OCI-LY7 (cell line): ENCODE measurements around the gene COQ10A. TPM values are rescaled to one million over a fixed set of nuclear protein-coding genes. Genes with fewer than 3 reads are reported as not detected.

ENCODE experiments used
- BruUV-seq: library from RNA; stranded (reverse); fragments of 400-500 nt; replicated peaks from 2 replicates; lab custom pipeline; 2021; lab: Mats Ljungman, UMichigan
- CTCF ChIA-PET: fragments of 300-600 bp; sonication (Branson Sonifier 250); formaldehyde crosslinking; loops from one replicate; lab custom pipeline; 2022; ENCODE audit warnings: antibody characterized with exemption; ENCODE audit not compliant: unreplicated experiment; lab: Charles Lee
- POLR2A ChIA-PET: fragments of 300-600 bp; sonication (Branson Sonifier 250); formaldehyde crosslinking; loops from one replicate; lab custom pipeline; 2022; ENCODE audit warnings: antibody characterized with exemption; lab: Charles Lee
- DNase-seq: peaks from one replicate; pipeline ENCODE4 v3.0.0-alpha.2; 2015; ENCODE audit warnings: low spot score
- H2AFZ ChIP-seq: fragments of 200-600 bp; sonication (generic), shearing (Covaris generic); 2 replicates; pipeline ENCODE4 v1.6.1; 2014; ENCODE audit warnings: mild to moderate bottlenecking, antibody characterized with exemption, low read length, moderate library complexity
- H3K27ac ChIP-seq: fragments of 200-600 bp; sonication (generic); 2 replicates; pipeline ENCODE4 v1.5.1; 2014; ENCODE audit warnings: mixed run types, low read depth, mild to moderate bottlenecking, moderate library complexity, low read length, inconsistent platforms; ENCODE audit not compliant: poor library complexity, severe bottlenecking
- H3K36me3 ChIP-seq: fragments of 200-600 bp; sonication (generic); 2 replicates; pipeline ENCODE4 v1.6.1; 2014; ENCODE audit warnings: mild to moderate bottlenecking, antibody characterized with exemption, low read length, moderate library complexity, mixed read lengths; ENCODE audit not compliant: insufficient read depth
- H3K4me1 ChIP-seq: fragments of 200-600 bp; sonication (generic); 2 replicates; pipeline ENCODE4 v1.5.1; 2014; ENCODE audit warnings: mild to moderate bottlenecking, low read length; ENCODE audit not compliant: insufficient read depth, poor library complexity, severe bottlenecking
- H3K4me2 ChIP-seq: fragments of 200-600 bp; sonication (generic); 2 replicates; pipeline ENCODE4 v1.6.1; 2014; ENCODE audit warnings: mild to moderate bottlenecking, low read length
- H3K4me3 ChIP-seq: fragments of 200-600 bp; sonication (generic); 2 replicates; pipeline ENCODE4 v1.5.1; 2014; ENCODE audit warnings: mild to moderate bottlenecking, low read depth, low read length; ENCODE audit not compliant: poor library complexity, severe bottlenecking
- H3K79me2 ChIP-seq: fragments of 200-600 bp; sonication (generic); 2 replicates; pipeline ENCODE4 v1.6.1; 2016; ENCODE audit warnings: low read depth, mild to moderate bottlenecking, low read length, moderate library complexity, mixed read lengths; ENCODE audit not compliant: insufficient read depth
- H3K9me2 ChIP-seq: fragments of 200-600 bp; sonication (generic); 2 replicates; pipeline ENCODE4 v1.6.1; 2016; ENCODE audit warnings: mild to moderate bottlenecking, low read length, mixed read lengths; ENCODE audit not compliant: insufficient read depth
- H3K9me3 ChIP-seq: fragments of 200-600 bp; sonication (generic); 2 replicates; pipeline ENCODE4 v1.6.1; 2014; ENCODE audit warnings: mild to moderate bottlenecking, mixed run types, low read length, mixed read lengths
- H4K20me1 ChIP-seq: fragments of 200-600 bp; sonication (generic); 2 replicates; pipeline ENCODE4 v1.6.1; 2014; ENCODE audit warnings: mild to moderate bottlenecking, antibody characterized with exemption, low read length, moderate library complexity, mixed read lengths; ENCODE audit not compliant: insufficient read depth
- CTCF ChIP-seq: fragments of 200-600 bp; sonication (generic); conservative IDR thresholded peaks from 2 replicates; pipeline ENCODE4 v1.5.1; 2014; ENCODE audit warnings: mild to moderate bottlenecking, antibody characterized with exemption, low read length, moderate library complexity, mixed read lengths
- EZH2phosphoT487 ChIP-seq: fragments of 200-600 bp; sonication (generic); IDR thresholded peaks from 2 replicates; pipeline ENCODE4 v1.6.1; 2018; ENCODE audit warnings: low read depth, borderline replicate concordance, mild to moderate bottlenecking, mixed run types, antibody characterized with exemption, low read length, moderate library complexity, mixed read lengths
- intact Hi-C: fragments of 100-400 bp; cut with micrococcal nuclease; formaldehyde crosslinking; loops from one replicate; pipeline ENCODE4 v1.10.0; 2022; ENCODE audit not compliant: unreplicated experiment
- total RNA-seq, 2 experiments: library from RNA; depleted of rRNA in 1 of 2; stranded (reverse); fragments of >200 nt in 1 of 2; shearing (Covaris generic) in 1 of 2; gene quantifications; 2 replicates each; pipeline ENCODE4 v1.2.3, GENCODE V29; 2014 to 2022

The COQ10A gene
- total RNA-seq, 2 experiments from 2014 or later = 20.6 to 22.1 TPM

DNA sequence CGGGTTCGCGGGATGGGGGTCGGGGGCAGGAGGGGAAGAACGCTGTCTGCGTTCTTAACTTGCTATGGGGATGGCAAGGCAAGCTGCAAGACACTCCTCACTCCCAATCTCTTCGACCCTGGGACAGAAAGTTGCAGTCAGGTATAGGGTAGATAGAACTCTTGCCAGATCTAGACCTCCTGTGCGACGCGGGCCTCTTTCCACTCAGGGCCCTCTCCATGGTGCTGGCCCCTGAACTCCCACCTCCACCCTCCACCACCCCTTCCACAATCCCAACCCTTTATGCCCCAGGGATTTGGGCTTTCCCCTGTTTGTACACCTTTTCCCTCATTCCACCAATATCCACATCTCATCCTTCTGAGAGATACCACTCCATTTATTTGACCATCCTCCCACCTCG, 41.8 kb upstream of the COQ10A start:
- no peak for DNase-seq
- intact Hi-C loops = loop anchor here (1.0 kb wide), 4 partner anchors 17 to 106 kb away; no protein-coding TSS in a partner anchor
- H3K9me2 ChIP-seq = no peaks in the 10 kb centered on the region
- H3K4me1 ChIP-seq = peaks cover 39% of the 10 kb centered on the region
- peak overlapping the region; percentile 89 for H3K4me2 ChIP-seq
- ChIA-PET CTCF (interaction anchor here (1.0 kb wide), 1 partner anchor 10 kb away, joined by 3 read pairs; no protein-coding TSS in a partner anchor), POLR2A (no interaction called here)
- H4K20me1 ChIP-seq = no peaks in the 10 kb centered on the region
- peaks cover 18% of the 10 kb centered on the region; the same call in 1 of the 2 replicates for H3K79me2 ChIP-seq
- no TSS peak for BruUV-seq
- peak overlapping the region; percentile 86; the same call in 1 of the 2 replicates for H2AFZ ChIP-seq
- no peaks in the 10 kb centered on the region for H3K9me3 ChIP-seq
- H3K27ac ChIP-seq = no peak overlapping the region
- H3K36me3 ChIP-seq = no peaks in the 10 kb centered on the region; the same call in 1 of the 2 replicates
- TF ChIP-seq EZH2phosphoT487 (no peak), CTCF (no peak)
- peak overlapping the region; percentile 83 for H3K4me3 ChIP-seq

DNA sequence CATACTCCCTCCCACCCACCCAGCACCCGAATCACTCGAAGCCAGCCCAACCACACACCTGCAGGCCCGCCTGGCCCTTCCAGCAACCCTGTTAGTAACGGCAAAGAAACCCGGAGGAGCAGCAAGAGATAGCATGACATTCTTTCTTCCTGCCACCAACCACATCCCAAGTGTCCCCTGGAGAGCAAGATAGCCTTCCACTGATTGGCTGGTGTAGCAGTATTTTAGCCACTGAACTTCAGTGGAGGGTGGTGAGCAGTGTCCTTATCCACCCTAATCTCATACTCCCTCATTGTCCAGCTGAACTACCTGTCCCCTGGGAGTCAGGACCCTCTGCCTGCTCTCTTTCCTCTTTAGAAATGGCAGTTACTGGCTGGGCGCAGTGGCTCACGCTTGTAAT, 37.7 kb upstream of the COQ10A start:
- ChIA-PET POLR2A (no interaction called here), CTCF (no interaction called here)
- TF ChIP-seq CTCF (no peak), EZH2phosphoT487 (no peak)
- Histone ChIP-seq H3K4me1 (peaks cover 10% of the 10 kb centered on the region), H2AFZ (no peak overlapping the region), H3K9me2 (no peaks in the 10 kb centered on the region), H4K20me1 (no peaks in the 10 kb centered on the region), H3K4me2 (no peak overlapping the region), H3K4me3 (no peak overlapping the region), H3K9me3 (no peaks in the 10 kb centered on the region), H3K27ac (no peak overlapping the region), H3K79me2 (peaks cover 5% of the 10 kb centered on the region; the same call in 1 of the 2 replicates), H3K36me3 (no peaks in the 10 kb centered on the region; the same call in 1 of the 2 replicates)
- DNase-seq = no peak
- no TSS peak for BruUV-seq
- intact Hi-C loops = no loop called here

DNA sequence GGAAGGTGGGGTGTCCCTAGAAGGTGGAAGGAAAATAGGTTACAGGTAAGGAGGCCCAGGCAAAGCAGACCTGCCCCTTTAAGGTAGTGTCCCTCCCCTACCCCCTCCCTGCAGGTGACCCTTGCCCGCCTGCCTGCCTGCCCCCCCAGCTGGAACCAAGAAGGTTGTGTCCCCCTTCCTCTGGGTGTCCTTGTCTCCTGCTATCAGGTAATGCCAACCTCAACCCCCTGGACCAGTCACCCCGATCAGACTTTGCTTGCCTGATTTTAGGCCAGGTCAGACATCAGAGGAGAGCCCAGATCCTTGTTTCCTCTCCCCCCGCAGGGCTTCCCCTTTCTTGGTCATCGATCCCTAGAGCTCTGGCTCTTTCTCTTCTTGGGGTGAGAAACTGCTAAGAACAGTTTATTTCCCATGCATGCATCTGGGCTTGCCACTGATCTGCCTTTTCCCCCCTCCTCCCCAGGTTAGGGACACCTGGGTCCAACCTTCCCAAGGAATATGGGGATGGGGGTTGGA, 36.8 kb upstream of the COQ10A start, which contains the start of gene SLC39A5:
Gene SLC39A5, plus strand, starts transcription at position 136 of the 516 bp plus-strand sequence. CDS start 1,224 bp downstream, outside the sequence.
- Histone ChIP-seq H4K20me1 (no peaks in the 10 kb centered on the region), H2AFZ (no peak within 1 kb of the TSS), H3K36me3 (no peaks in the 10 kb centered on the region; the same call in 1 of the 2 replicates), H3K4me1 (peaks cover 6% of the 10 kb centered on the region), H3K9me2 (no peaks in the 10 kb centered on the region), H3K9me3 (no peaks in the 10 kb centered on the region), H3K4me3 (no peak within 1 kb of the TSS), H3K27ac (no peak within 1 kb of the TSS), H3K4me2 (no peak within 1 kb of the TSS), H3K79me2 (no peaks in the 10 kb centered on the region)
- TF ChIP-seq CTCF = no peak
- no peak for TF ChIP-seq EZH2phosphoT487
- DNase-seq = no peak
- ChIA-PET POLR2A (interaction anchor here (0.7 kb wide), 1 partner anchor 8 kb away, joined by 8 read pairs; no protein-coding TSS in a partner anchor), CTCF (interaction anchor here (0.6 kb wide), 1 partner anchor 1850 kb away, joined by 4 read pairs; no protein-coding TSS in a partner anchor)
- intact Hi-C loops = no loop called here
- BruUV-seq = no TSS peak
